B cell (primary cell): Measurements from ENCODE around the gene DNAJC1. TPM values are rescaled to one million over a fixed set of nuclear protein-coding genes. Genes with fewer than 3 reads are reported as not detected.

ENCODE experiments used
- ATAC-seq: fragments of 200-7000 bp; cut with Tn5 transposase; one replicate; pipeline ENCODE4 v1.10.0; 2021; ENCODE audit warnings: low read depth, mild to moderate bottlenecking, moderate number of reproducible peaks, moderate library complexity
- CTCF ChIA-PET: fragments of 350-600 bp; sonication (Branson Sonifier 250); formaldehyde crosslinking; loops from one replicate; lab custom pipeline; 2021; ENCODE audit warnings: antibody characterized with exemption, inconsistent platforms; lab: Charles Lee
- POLR2A ChIA-PET: fragments of 350-600 bp; sonication (Branson Sonifier 250); formaldehyde crosslinking; loops from one replicate; lab custom pipeline; 2021; ENCODE audit warnings: antibody characterized with exemption; lab: Charles Lee
- DNase-seq: peaks from one replicate; pipeline ENCODE4 v3.0.0; 2013
- H2AFZ ChIP-seq: 2 replicates; pipeline ENCODE4 v1.6.1; 2012; ENCODE audit warnings: mild to moderate bottlenecking, low read depth, low read length; ENCODE audit not compliant: insufficient read depth, poor library complexity, severe bottlenecking
- H3K27ac ChIP-seq, 2 donors: 1 replicate in 1 of 2; 2 replicates in 1 of 2; pipeline ENCODE4 v1.5.1; 2012 to 2013; ENCODE audit warnings: low read length in 2 of 2, mild to moderate bottlenecking in 2 of 2, moderate library complexity in 1 of 2
- H3K27me3 ChIP-seq, 4 experiments: fragments of 200-600 bp in 1 of 4; sonication (generic) in 1 of 4; replicated peaks in 1 of 4; 1 replicate in 2 of 4; 2 replicates in 2 of 4; pipeline versions ENCODE4 v1.6.1 to v1.7.0; 2013 to 2016; ENCODE audit warnings: low read length in 3 of 4, mild to moderate bottlenecking in 2 of 4, mixed read lengths in 1 of 4, moderate library complexity in 1 of 4; ENCODE audit not compliant: insufficient read depth in 4 of 4, control insufficient read depth in 3 of 4; ENCODE audit errors: control extremely low read depth in 1 of 4
- H3K36me3 ChIP-seq, 2 experiments: replicated peaks in 1 of 2; 1 replicate in 1 of 2; 2 replicates in 1 of 2; pipeline versions ENCODE4 v1.6.1 to v1.7.1; 2013; ENCODE audit warnings: low read length in 1 of 2; ENCODE audit not compliant: insufficient read depth in 2 of 2, control insufficient read depth in 1 of 2; ENCODE audit errors: control extremely low read depth in 1 of 2, extremely low read depth in 1 of 2
- H3K4me1 ChIP-seq, 2 donors: fragments of 200-600 bp in 1 of 2; sonication (generic) in 1 of 2; 1 replicate in 1 of 2; 2 replicates in 1 of 2; pipeline versions ENCODE4 v1.5.1 to v1.6.1; 2013 to 2017; ENCODE audit warnings: low read length in 2 of 2; ENCODE audit not compliant: control insufficient read depth in 2 of 2, insufficient read depth in 2 of 2
- H3K4me2 ChIP-seq: replicated peaks from 2 replicates; pipeline ENCODE3; 2012; ENCODE audit warnings: mild to moderate bottlenecking, low read depth, low read length; ENCODE audit not compliant: poor library complexity, severe bottlenecking
- H3K4me3 ChIP-seq, 5 experiments: fragments of 200-600 bp in 1 of 5; sonication (generic) in 1 of 5; 1 replicate in 3 of 5; 2 replicates in 2 of 5; pipeline versions ENCODE4 v1.5.1 to v1.7.0; 2011 to 2016; ENCODE audit warnings: low read length in 4 of 5, mild to moderate bottlenecking in 4 of 5, low read depth in 2 of 5, control low read depth in 1 of 5, moderate library complexity in 1 of 5; ENCODE audit not compliant: insufficient read depth in 1 of 5; ENCODE audit errors: control extremely low read depth in 1 of 5, extremely low read depth in 1 of 5
- H3K79me2 ChIP-seq: fragments of 200-600 bp; sonication (generic); one replicate; pipeline ENCODE4 v1.6.0; 2016; ENCODE audit warnings: low read length; ENCODE audit not compliant: control insufficient read depth, insufficient read depth
- H3K9ac ChIP-seq: fragments of 200-600 bp; sonication (generic); 2 replicates; pipeline ENCODE4 v1.6.1; 2017; ENCODE audit warnings: mild to moderate bottlenecking, low read length, moderate library complexity
- H3K9me3 ChIP-seq, 3 donors: one replicate each; pipeline versions ENCODE4 v1.6.1 to v1.7.1; 2013; ENCODE audit warnings: low read length in 2 of 3; ENCODE audit not compliant: control insufficient read depth in 2 of 3, insufficient read depth in 1 of 3; ENCODE audit errors: control extremely low read depth in 1 of 3
- H4K20me1 ChIP-seq: 2 replicates; pipeline ENCODE4 v1.6.0; 2012; ENCODE audit warnings: mild to moderate bottlenecking, low read length; ENCODE audit not compliant: insufficient read depth, control insufficient read depth, poor library complexity, severe bottlenecking
- H3K27ac Mint-ChIP-seq: one replicate; pipeline ENCODE4 v1.8.0; 2021; ENCODE audit warnings: mixed read lengths
- H3K27me3 Mint-ChIP-seq: one replicate; pipeline ENCODE4 v1.8.0; 2021; ENCODE audit warnings: mixed read lengths
- H3K4me1 Mint-ChIP-seq: one replicate; pipeline ENCODE4 v1.8.0; 2021; ENCODE audit warnings: mixed read lengths
- H3K4me3 Mint-ChIP-seq: one replicate; pipeline ENCODE4 v1.8.0; 2021; ENCODE audit warnings: mixed read lengths
- H3K9me3 Mint-ChIP-seq: one replicate; pipeline ENCODE4 v1.8.0; 2022; ENCODE audit warnings: mixed read lengths; ENCODE audit not compliant: insufficient read depth
- CTCF ChIP-seq: fragments of 200-600 bp; IDR thresholded peaks from one replicate; pipeline ENCODE4 v1.8.0; 2022; ENCODE audit warnings: antibody characterized with exemption, mild to moderate bottlenecking
- EZH2 ChIP-seq: IDR thresholded peaks from 2 replicates; pipeline ENCODE4 v1.6.1; 2012; ENCODE audit warnings: borderline replicate concordance, low read depth, mild to moderate bottlenecking, moderate library complexity, low read length; ENCODE audit not compliant: insufficient read depth, poor library complexity, severe bottlenecking
- WGBS: methylation state at CpG from one replicate; pipeline ENCODE4 v1.1.5; 2013; ENCODE audit warnings: missing lambda C conversion rate; ENCODE audit not compliant: insufficient coverage; 5-methylcytosine and 5-hydroxymethylcytosine counted together
- intact Hi-C: fragments of 100-400 bp; cut with micrococcal nuclease; formaldehyde crosslinking; loops from one replicate; pipeline ENCODE4 v1.10.0; 2022
- polyA plus RNA-seq: library from polyadenylated mRNA; depleted of rRNA; stranded (reverse); fragments of >200 nt; gene quantifications from 2 replicates; pipeline ENCODE4 v1.2.3, GENCODE V29; 2012
- total RNA-seq, 2 donors: library from RNA; stranded (reverse); fragments of 120-200 nt in 1 of 2; gene quantifications; 1 replicate in 1 of 2; 2 replicates in 1 of 2; pipeline versions ENCODE4 v1.2.3 to v1.2.4, GENCODE V29; 2013 to 2022

Gene DNAJC1
- total and polyA plus RNA-seq, 2 donors (not counting 1 experiment from before 2014, with no cell fraction given) = 9.4 to 15.4 TPM

GRCh38 chr10:21825345-21825744 lies 178.2 kb downstream of the DNAJC1 start:
- intact Hi-C loops = no loop called here
- Histone ChIP-seq H3K9ac (no peak overlapping the region), H3K4me2 (no peak overlapping the region), H3K9me3 (peaks cover 14 to 35% (median 24%) of the 10 kb centered on the region in 3 donors), H3K36me3 (no peaks in the 10 kb centered on the region), H3K27me3 (no peaks in the 10 kb centered on the region), H2AFZ (no peak overlapping the region), H3K4me1 (no peaks in the 10 kb centered on the region), H3K79me2 (no peaks in the 10 kb centered on the region), H4K20me1 (no peaks in the 10 kb centered on the region), H3K4me3 (no peak overlapping the region), H3K27ac (no peak overlapping the region)
- DNase-seq (no peak), ATAC-seq (no peak)
- WGBS = no CpG with 5 or more reads among the region's 3 CpGs
- no peak for TF ChIP-seq EZH2
- no peak for TF ChIP-seq CTCF
- ChIA-PET CTCF (no interaction called here), POLR2A (no interaction called here)
- H3K9me3 Mint-ChIP-seq = peaks cover 25% of the 10 kb centered on the region
- no peak overlapping the region for H3K4me3 Mint-ChIP-seq
- no peaks in the 10 kb centered on the region for H3K27me3 Mint-ChIP-seq
- H3K4me1 Mint-ChIP-seq = no peaks in the 10 kb centered on the region
- no peak overlapping the region for H3K27ac Mint-ChIP-seq

DNA sequence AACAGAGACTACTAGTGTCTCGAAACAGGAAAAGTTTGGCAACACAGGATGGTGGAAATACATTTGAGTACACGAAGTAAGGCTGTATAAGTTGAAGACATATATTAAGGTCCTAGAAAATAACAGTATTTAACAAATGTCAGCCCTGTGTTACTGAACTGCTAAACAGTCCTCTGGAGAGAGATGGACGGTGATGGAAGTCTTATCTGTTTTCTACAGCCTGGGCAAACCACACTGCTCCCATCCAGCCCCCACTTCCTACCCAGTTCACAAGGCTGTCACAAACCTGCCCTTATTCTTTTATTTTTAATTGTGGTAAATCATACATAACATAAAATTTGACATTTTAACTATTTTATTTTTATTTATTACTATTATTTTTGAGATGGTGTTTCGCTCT lies 179.1 kb downstream of the DNAJC1 start:
- H3K4me3 Mint-ChIP-seq = no peak overlapping the region
- H3K9me3 Mint-ChIP-seq = peaks cover 19% of the 10 kb centered on the region
- no peak for DNase-seq
- no peak overlapping the region for H2AFZ ChIP-seq
- no peaks in the 10 kb centered on the region for H4K20me1 ChIP-seq
- no peaks in the 10 kb centered on the region for H3K27me3 ChIP-seq
- H3K4me1 ChIP-seq = no peaks in the 10 kb centered on the region
- no peak overlapping the region for H3K27ac ChIP-seq
- H3K4me1 Mint-ChIP-seq = no peaks in the 10 kb centered on the region
- H3K27ac Mint-ChIP-seq = no peak overlapping the region
- no peak for ATAC-seq
- peaks cover 12 to 30% (median 22%) of the 10 kb centered on the region in 3 donors for H3K9me3 ChIP-seq
- H3K4me2 ChIP-seq = no peak overlapping the region
- intact Hi-C loops = no loop called here
- no peak overlapping the region for H3K4me3 ChIP-seq
- WGBS = 100% methylated on average over 2 of the region's 4 CpGs
- ChIA-PET POLR2A (no interaction called here), CTCF (no interaction called here)
- H3K9ac ChIP-seq = no peak overlapping the region
- no peaks in the 10 kb centered on the region for H3K36me3 ChIP-seq
- H3K79me2 ChIP-seq = no peaks in the 10 kb centered on the region
- TF ChIP-seq CTCF (no peak), EZH2 (no peak)
- H3K27me3 Mint-ChIP-seq = no peaks in the 10 kb centered on the region
